ENCODE measurements around the gene FZD2.
A peak's percentile ranks its signal among the peaks of the same experiment; 100 is the strongest.

The FZD2 gene

GRCh38 chr17:44578947-44579346 lies 21.7 kb downstream of the FZD2 start:
- peaks cover 26% of the 10 kb centered on the region for H3K27me3 ChIP-seq (ENCODE audit: control insufficient read depth, low read length)
- H3K79me2 ChIP-seq (ENCODE audit: control insufficient read depth, low read length) = no peaks in the 10 kb centered on the region
- no peaks in the 10 kb centered on the region for H3K36me3 ChIP-seq (ENCODE audit: control insufficient read depth, low read length)
- H3K4me1 ChIP-seq (ENCODE audit: control insufficient read depth, low read length) = no peaks in the 10 kb centered on the region
- no peak overlapping the region for H3K4me3 ChIP-seq (ENCODE audit: low read length)
- TF ChIP-seq EZH2phosphoT487 (IDR thresholded peaks at IDR 0.05; ENCODE audit: borderline replicate concordance, low read length) (no peak), CTCF (IDR thresholded peaks at IDR 0.05; ENCODE audit: low read depth, low read length, poor library complexity, severe bottlenecking) (no peak)
- H3K9me2 ChIP-seq (replicated peaks; ENCODE audit: control insufficient read depth, low read length) = no peaks in the 10 kb centered on the region
- H3K4me2 ChIP-seq (ENCODE audit: low read length) = no peak overlapping the region
- H4K20me1 ChIP-seq (ENCODE audit: control insufficient read depth, insufficient read depth, low read depth, low read length) = no peaks in the 10 kb centered on the region
- H3K27ac ChIP-seq (ENCODE audit: low read depth, low read length) = no peak overlapping the region
- no peaks in the 10 kb centered on the region for H3K9me3 ChIP-seq (ENCODE audit: control insufficient read depth, insufficient read depth, low read length)
- H3F3A ChIP-seq (ENCODE audit: control insufficient read depth, insufficient read depth) = no peaks in the 10 kb centered on the region

- no peaks in the 10 kb centered on the region for H4K20me1 ChIP-seq (ENCODE audit: control insufficient read depth, insufficient read depth, low read depth, low read length)
- no peaks in the 10 kb centered on the region for H3K9me2 ChIP-seq (replicated peaks; ENCODE audit: control insufficient read depth, low read length)
- H3K27me3 ChIP-seq (ENCODE audit: control insufficient read depth, low read length) = peaks cover 26% of the 10 kb centered on the region
- TF ChIP-seq EZH2phosphoT487 (IDR thresholded peaks at IDR 0.05; ENCODE audit: borderline replicate concordance, low read length) (no peak), CTCF (IDR thresholded peaks at IDR 0.05; ENCODE audit: low read depth, low read length, poor library complexity, severe bottlenecking) (peak; percentile 13)
- no peak overlapping the region for H3K27ac ChIP-seq (ENCODE audit: low read depth, low read length)
- H3K79me2 ChIP-seq (ENCODE audit: control insufficient read depth, low read length) = no peaks in the 10 kb centered on the region
- no peaks in the 10 kb centered on the region for H3K4me1 ChIP-seq (ENCODE audit: control insufficient read depth, low read length)
- no peaks in the 10 kb centered on the region for H3K36me3 ChIP-seq (ENCODE audit: control insufficient read depth, low read length)
- no peak overlapping the region for H3K4me2 ChIP-seq (ENCODE audit: low read length)
- H3K9me3 ChIP-seq (ENCODE audit: control insufficient read depth, insufficient read depth, low read length) = no peaks in the 10 kb centered on the region
- no peak overlapping the region for H3K4me3 ChIP-seq (ENCODE audit: low read length)
- no peaks in the 10 kb centered on the region for H3F3A ChIP-seq (ENCODE audit: control insufficient read depth, insufficient read depth)
These were observed 24.6 kb downstream of the FZD2 start for GRCh38 chr17:44581868-44582267.

- Histone ChIP-seq H3K4me2 (ENCODE audit: low read length) (no peak overlapping the region), H3K4me3 (ENCODE audit: low read length) (no peak overlapping the region), H3K36me3 (ENCODE audit: control insufficient read depth, low read length) (no peaks in the 10 kb centered on the region), H3F3A (ENCODE audit: control insufficient read depth, insufficient read depth) (no peaks in the 10 kb centered on the region), H3K9me3 (ENCODE audit: control insufficient read depth, insufficient read depth, low read length) (no peaks in the 10 kb centered on the region), H3K27ac (ENCODE audit: low read depth, low read length) (no peak overlapping the region), H4K20me1 (ENCODE audit: control insufficient read depth, insufficient read depth, low read depth, low read length) (no peaks in the 10 kb centered on the region), H3K79me2 (ENCODE audit: control insufficient read depth, low read length) (no peaks in the 10 kb centered on the region), H3K27me3 (ENCODE audit: control insufficient read depth, low read length) (peaks cover 25% of the 10 kb centered on the region), H3K4me1 (ENCODE audit: control insufficient read depth, low read length) (no peaks in the 10 kb centered on the region), H3K9me2 (replicated peaks; ENCODE audit: control insufficient read depth, low read length) (no peaks in the 10 kb centered on the region)
- TF ChIP-seq EZH2phosphoT487 (IDR thresholded peaks at IDR 0.05; ENCODE audit: borderline replicate concordance, low read length) (no peak), CTCF (IDR thresholded peaks at IDR 0.05; ENCODE audit: low read depth, low read length, poor library complexity, severe bottlenecking) (no peak)
These were observed 27.2 kb downstream of the FZD2 start for GRCh38 chr17:44584443-44584842.

GRCh38 chr17:44585315-44585714 lies 28.0 kb downstream of the FZD2 start:
- TF ChIP-seq EZH2phosphoT487 (IDR thresholded peaks at IDR 0.05; ENCODE audit: borderline replicate concordance, low read length) = no peak
- no peak for TF ChIP-seq CTCF (IDR thresholded peaks at IDR 0.05; ENCODE audit: low read depth, low read length, poor library complexity, severe bottlenecking)

More at GRCh38 chr17:44585315-44585714, 28.0 kb downstream of the FZD2 start:
- H3K36me3 ChIP-seq (ENCODE audit: control insufficient read depth, low read length) = no peaks in the 10 kb centered on the region
- no peak overlapping the region for H3K4me2 ChIP-seq (ENCODE audit: low read length)
- no peak overlapping the region for H3K4me3 ChIP-seq (ENCODE audit: low read length)
- H4K20me1 ChIP-seq (ENCODE audit: control insufficient read depth, insufficient read depth, low read depth, low read length) = no peaks in the 10 kb centered on the region
- H3F3A ChIP-seq (ENCODE audit: control insufficient read depth, insufficient read depth) = no peaks in the 10 kb centered on the region
- no peaks in the 10 kb centered on the region for H3K9me2 ChIP-seq (replicated peaks; ENCODE audit: control insufficient read depth, low read length)
- H3K9me3 ChIP-seq (ENCODE audit: control insufficient read depth, insufficient read depth, low read length) = no peaks in the 10 kb centered on the region
- peaks cover 20% of the 10 kb centered on the region for H3K27me3 ChIP-seq (ENCODE audit: control insufficient read depth, low read length)
- no peaks in the 10 kb centered on the region for H3K4me1 ChIP-seq (ENCODE audit: control insufficient read depth, low read length)
- H3K27ac ChIP-seq (ENCODE audit: low read depth, low read length) = no peak overlapping the region
- H3K79me2 ChIP-seq (ENCODE audit: control insufficient read depth, low read length) = no peaks in the 10 kb centered on the region
